Fibroblast of pulmonary artery (primary cell): Measurements from ENCODE around the gene CTDNEP1.

Experiments
- DNase-seq: peaks from one replicate; pipeline ENCODE4 v3.0.0-alpha.2; 2010; ENCODE audit warnings: low read depth
- H3K4me3 ChIP-seq: replicated peaks from 2 replicates; pipeline ENCODE4 v1.5.1; 2011; ENCODE audit warnings: low read depth, mild to moderate bottlenecking, control low read depth, low read length, moderate library complexity
- TF ChIP-seq, protein P1 (sequence below): IDR thresholded peaks from 2 replicates; pipeline ENCODE4 v1.5.1; 2011; ENCODE audit warnings: mild to moderate bottlenecking, control low read depth, low read length, inconsistent platforms; ENCODE audit errors: missing control alignments

Gene CTDNEP1

DNA sequence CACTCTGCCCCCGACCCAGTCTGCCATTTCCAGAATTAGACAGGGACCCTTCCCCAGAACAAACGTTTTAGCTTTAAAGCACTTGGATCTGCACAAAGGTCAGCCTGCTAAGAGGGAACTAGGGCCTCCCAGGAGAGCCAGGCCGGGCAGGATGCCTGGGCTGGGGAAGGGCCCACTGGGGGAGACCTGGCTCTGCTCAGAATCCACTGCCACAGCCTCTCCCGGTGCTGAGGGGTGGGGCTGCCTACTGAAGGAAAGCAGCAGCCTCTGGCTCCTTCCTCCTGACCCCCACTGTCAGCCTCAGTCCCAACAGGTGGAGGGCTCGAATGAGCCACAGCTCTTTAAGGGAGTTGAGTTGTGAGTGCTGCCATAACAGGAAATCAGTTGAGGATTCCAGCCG is 41.2 kb upstream of the CTDNEP1 start:
- H3K4me3 ChIP-seq = no peak overlapping the region
- TF ChIP-seq, protein P1, sequence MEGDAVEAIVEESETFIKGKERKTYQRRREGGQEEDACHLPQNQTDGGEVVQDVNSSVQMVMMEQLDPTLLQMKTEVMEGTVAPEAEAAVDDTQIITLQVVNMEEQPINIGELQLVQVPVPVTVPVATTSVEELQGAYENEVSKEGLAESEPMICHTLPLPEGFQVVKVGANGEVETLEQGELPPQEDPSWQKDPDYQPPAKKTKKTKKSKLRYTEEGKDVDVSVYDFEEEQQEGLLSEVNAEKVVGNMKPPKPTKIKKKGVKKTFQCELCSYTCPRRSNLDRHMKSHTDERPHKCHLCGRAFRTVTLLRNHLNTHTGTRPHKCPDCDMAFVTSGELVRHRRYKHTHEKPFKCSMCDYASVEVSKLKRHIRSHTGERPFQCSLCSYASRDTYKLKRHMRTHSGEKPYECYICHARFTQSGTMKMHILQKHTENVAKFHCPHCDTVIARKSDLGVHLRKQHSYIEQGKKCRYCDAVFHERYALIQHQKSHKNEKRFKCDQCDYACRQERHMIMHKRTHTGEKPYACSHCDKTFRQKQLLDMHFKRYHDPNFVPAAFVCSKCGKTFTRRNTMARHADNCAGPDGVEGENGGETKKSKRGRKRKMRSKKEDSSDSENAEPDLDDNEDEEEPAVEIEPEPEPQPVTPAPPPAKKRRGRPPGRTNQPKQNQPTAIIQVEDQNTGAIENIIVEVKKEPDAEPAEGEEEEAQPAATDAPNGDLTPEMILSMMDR = no peak
- DNase-seq = no peak

DNA sequence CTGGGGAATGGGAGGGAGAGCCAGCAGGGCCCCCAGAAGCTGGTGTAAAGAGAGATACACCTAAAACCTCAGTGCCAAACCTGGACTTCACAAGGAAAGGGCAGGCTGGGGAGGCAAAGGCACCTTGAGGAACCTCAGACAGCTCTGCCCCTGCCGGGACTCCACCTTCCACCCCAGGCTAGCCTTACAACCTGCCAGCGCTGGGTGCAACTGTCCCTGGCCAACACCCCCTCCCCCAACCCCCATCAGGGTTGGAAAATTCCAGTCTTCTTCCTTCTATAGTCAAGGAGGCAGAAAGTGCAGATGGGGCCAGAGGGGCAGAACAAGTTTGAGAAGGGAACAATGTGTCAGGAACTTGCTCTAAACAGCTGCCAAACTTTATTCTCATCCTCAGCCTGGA is 40.7 kb upstream of the CTDNEP1 start:
- TF ChIP-seq, protein P1 = no peak
- no peak for DNase-seq
- no peak overlapping the region for H3K4me3 ChIP-seq

DNA sequence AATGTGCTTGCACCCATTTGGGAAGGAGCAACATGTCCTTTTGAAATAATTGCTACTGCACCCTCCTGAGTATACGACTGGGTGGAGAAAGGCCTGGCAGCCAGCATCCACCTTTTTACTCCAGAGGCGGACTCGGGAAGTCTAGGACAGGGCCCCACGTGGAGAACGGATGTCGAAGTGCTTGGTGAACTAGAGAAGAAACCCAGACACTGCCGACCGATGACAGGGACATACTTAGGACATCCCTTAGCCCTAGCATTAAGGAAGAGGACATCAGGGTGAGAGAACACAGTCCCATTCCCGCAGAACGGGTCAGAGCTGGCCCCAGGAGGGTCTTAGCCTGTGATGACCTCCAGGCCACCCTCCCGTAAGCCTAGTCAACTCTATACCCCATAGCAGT is 39.2 kb upstream of the CTDNEP1 start:
- H3K4me3 ChIP-seq = no peak overlapping the region
- TF ChIP-seq, protein P1 = no peak
- DNase-seq = no peak

DNA sequence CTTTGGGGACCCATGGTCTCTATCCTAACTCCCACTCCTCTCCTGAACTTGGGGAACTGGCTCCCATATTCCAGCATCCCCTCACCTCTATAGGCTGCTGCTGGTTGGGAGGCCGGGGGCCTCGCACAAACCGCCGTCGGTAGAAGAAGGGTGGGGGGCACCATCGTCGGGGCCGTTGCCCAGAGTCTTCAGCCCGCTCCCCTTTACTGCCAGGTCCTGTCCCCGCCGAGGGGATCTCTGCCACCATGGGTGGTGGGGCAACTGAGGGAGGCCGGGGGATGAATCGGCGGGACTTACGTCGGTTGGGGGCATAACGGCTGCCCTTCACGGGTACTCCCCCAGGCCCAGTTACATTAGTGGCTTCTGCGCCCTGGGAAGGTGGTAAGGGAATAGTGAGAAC is 38.6 kb upstream of the CTDNEP1 start:
- no peak for DNase-seq
- H3K4me3 ChIP-seq = no peak overlapping the region
- TF ChIP-seq, protein P1 = no peak

DNA sequence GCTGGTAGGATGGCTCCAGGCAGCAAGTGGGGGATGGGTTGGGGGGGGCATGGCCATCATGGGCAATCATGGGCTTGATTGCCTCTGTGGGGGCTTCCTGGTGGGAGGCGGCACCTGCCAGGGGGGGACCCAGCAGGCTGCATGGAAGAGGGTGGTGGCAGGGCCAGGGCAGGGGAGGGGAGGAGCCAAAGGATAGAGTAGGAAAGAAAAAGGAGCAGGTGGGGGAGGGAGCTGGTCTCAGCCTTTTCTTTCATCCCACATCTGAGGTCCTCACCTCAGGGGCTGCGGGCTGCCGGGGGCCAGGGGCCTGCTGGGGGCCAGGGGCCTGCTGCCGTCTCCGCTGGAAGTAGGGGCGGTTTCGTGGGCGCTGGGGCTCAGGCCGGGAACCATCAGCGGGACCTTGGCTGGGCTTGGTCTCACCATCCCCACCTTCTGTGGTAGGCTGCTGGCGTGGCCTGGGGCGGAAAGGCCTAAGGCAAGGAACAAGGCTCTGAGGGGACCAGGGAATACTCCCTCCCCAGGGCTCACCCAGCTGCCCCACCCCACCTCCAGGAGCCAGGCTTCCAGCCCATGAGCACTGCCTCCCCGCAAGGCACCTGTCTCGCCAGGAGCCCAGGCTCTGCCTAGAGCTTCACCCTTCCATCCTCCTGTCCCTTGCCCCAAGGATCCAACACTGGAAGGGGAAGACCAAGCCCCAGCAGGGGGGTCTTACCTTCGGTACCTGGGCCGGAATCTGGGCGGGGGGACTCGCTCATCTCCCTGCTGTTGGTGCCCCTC is 37.9 kb upstream of the CTDNEP1 start:
- TF ChIP-seq, protein P1 = no peak
- DNase-seq = no peak
- no peak overlapping the region for H3K4me3 ChIP-seq

DNA sequence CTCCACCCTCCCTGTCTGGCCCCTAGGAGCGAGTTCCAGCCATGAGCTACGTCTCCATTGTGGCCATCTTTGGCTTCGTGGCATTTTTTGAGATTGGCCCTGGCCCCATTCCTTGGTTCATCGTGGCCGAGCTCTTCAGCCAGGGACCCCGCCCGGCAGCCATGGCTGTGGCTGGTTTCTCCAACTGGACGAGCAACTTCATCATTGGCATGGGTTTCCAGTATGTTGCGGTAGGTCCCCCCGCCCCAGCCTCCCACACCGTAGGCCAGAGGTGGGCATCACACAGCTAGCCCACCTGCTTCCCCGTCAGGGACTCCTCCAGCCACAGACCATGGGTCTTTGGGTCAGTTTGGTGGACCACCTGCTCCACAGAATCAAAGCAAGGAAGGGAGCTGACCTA is 34.1 kb upstream of the CTDNEP1 start:
- DNase-seq = no peak
- TF ChIP-seq, protein P1 = no peak
- H3K4me3 ChIP-seq = no peak overlapping the region

DNA sequence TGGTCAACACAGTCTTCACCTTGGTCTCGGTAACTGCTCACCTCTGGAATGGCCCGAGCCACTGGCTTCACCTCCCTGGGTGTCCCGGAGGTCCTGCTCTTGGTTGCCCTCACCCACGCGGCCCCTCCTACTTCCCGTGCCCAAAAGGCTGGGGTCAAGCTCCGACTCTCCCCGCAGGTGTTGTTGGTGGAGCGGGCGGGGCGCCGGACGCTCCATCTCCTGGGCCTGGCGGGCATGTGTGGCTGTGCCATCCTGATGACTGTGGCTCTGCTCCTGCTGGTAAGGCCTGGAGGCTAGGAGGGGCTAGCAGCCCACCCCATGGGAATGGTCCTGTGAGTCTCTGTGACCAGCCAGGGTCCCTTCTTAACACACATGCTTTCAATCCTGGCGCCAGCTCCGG is 33.4 kb upstream of the CTDNEP1 start:
- no peak for DNase-seq
- no peak overlapping the region for H3K4me3 ChIP-seq
- TF ChIP-seq, protein P1 = no peak
